KMS-11 (cell line): ENCODE results near the gene INSYN1.

Experiments
- H2AFZ ChIP-seq: fragments of 200-600 bp; sonication (generic); 2 replicates; pipeline ENCODE4 v1.6.1; 2016; ENCODE audit warnings: antibody characterized with exemption, mixed run types, low read depth
- H3K27ac ChIP-seq: fragments of 200-600 bp; sonication (generic); 2 replicates; pipeline ENCODE4 v1.6.1; 2016; ENCODE audit warnings: mild to moderate bottlenecking, mixed run types
- H3K27me3 ChIP-seq: fragments of 200-600 bp; sonication (generic); 2 replicates; pipeline ENCODE4 v1.6.1; 2017; ENCODE audit warnings: mild to moderate bottlenecking, low read depth, mixed run types, moderate library complexity; ENCODE audit not compliant: insufficient read depth
- H3K36me3 ChIP-seq: fragments of 200-600 bp; sonication (generic); 2 replicates; pipeline ENCODE4 v1.6.1; 2017; ENCODE audit warnings: mild to moderate bottlenecking, mixed run types; ENCODE audit not compliant: insufficient read depth
- H3K4me1 ChIP-seq: fragments of 200-600 bp; sonication (generic); 2 replicates; pipeline ENCODE4 v1.6.1; 2016; ENCODE audit warnings: mild to moderate bottlenecking, low read depth, mixed run types; ENCODE audit not compliant: poor library complexity, severe bottlenecking
- H3K4me2 ChIP-seq: fragments of 200-600 bp; sonication (generic); 2 replicates; pipeline ENCODE4 v1.7.0; 2016; ENCODE audit warnings: mild to moderate bottlenecking, mixed run types
- H3K4me3 ChIP-seq: fragments of 200-600 bp; sonication (generic); IDR thresholded peaks from 2 replicates; pipeline ENCODE4 v1.6.1; 2017; ENCODE audit warnings: low read depth, low read length, mixed read lengths; ENCODE audit not compliant: insufficient read depth
- H3K79me2 ChIP-seq: fragments of 200-600 bp; sonication (generic); 2 replicates; pipeline ENCODE4 v1.6.1; 2016; ENCODE audit warnings: low read depth, mixed run types; ENCODE audit not compliant: insufficient read depth
- H3K9ac ChIP-seq: fragments of 200-600 bp; sonication (generic); 2 replicates; pipeline ENCODE4 v1.6.1; 2016; ENCODE audit warnings: mild to moderate bottlenecking, mixed run types
- H4K20me1 ChIP-seq: fragments of 200-600 bp; sonication (generic); 2 replicates; pipeline ENCODE4 v1.6.1; 2016; ENCODE audit warnings: mild to moderate bottlenecking, mixed run types; ENCODE audit not compliant: insufficient read depth
- CTCF ChIP-seq: fragments of 200-600 bp; sonication (generic); conservative IDR thresholded peaks from 2 replicates; pipeline ENCODE4 v1.6.1; 2017; ENCODE audit warnings: low read depth, mild to moderate bottlenecking, antibody characterized with exemption, low read length, moderate library complexity, mixed read lengths

INSYN1 gene

DNA sequence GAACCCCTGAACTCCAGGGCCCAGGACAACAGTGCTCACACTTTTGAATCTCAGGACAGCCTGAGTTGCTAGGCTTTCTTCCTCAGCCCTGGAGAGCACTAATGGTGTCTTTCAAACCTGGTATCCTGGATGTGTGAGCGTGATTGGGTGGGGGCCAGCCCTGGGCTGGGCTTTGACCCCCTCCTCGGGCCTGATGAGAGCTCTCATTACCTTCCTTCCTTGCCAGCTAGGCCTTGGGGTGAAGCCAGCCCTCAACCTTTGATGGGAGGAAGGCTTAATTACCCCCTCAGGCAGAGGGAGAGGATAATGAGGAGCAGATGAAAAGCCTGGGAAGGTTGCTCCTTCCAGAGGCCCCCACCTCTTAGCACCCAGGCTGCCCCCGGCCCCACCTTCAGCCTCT, 31.1 kb upstream of the INSYN1 start:
- H3K79me2 ChIP-seq, result no peaks in the 10 kb centered on the region
- H3K36me3 ChIP-seq, result no peaks in the 10 kb centered on the region
- no peaks in the 10 kb centered on the region for H3K27me3 ChIP-seq
- H3K4me2 ChIP-seq, result no peak overlapping the region
- no peak overlapping the region for H3K27ac ChIP-seq
- H3K4me3 ChIP-seq, result no peak overlapping the region
- H3K9ac ChIP-seq, result no peak overlapping the region
- H3K4me1 ChIP-seq, result no peaks in the 10 kb centered on the region
- H4K20me1 ChIP-seq, result no peaks in the 10 kb centered on the region
- no peak for TF ChIP-seq CTCF
- H2AFZ ChIP-seq, result no peak overlapping the region

GRCh38 chr15:73782344-73782959, 29.3 kb upstream of the INSYN1 start:
- no peak for TF ChIP-seq CTCF
- Histone ChIP-seq H3K9ac (no peak overlapping the region), H2AFZ (no peak overlapping the region), H3K4me1 (no peaks in the 10 kb centered on the region), H3K4me3 (no peak overlapping the region), H3K4me2 (no peak overlapping the region), H3K79me2 (no peaks in the 10 kb centered on the region), H3K27me3 (no peaks in the 10 kb centered on the region), H3K36me3 (no peaks in the 10 kb centered on the region), H3K27ac (no peak overlapping the region), H4K20me1 (no peaks in the 10 kb centered on the region)

DNA sequence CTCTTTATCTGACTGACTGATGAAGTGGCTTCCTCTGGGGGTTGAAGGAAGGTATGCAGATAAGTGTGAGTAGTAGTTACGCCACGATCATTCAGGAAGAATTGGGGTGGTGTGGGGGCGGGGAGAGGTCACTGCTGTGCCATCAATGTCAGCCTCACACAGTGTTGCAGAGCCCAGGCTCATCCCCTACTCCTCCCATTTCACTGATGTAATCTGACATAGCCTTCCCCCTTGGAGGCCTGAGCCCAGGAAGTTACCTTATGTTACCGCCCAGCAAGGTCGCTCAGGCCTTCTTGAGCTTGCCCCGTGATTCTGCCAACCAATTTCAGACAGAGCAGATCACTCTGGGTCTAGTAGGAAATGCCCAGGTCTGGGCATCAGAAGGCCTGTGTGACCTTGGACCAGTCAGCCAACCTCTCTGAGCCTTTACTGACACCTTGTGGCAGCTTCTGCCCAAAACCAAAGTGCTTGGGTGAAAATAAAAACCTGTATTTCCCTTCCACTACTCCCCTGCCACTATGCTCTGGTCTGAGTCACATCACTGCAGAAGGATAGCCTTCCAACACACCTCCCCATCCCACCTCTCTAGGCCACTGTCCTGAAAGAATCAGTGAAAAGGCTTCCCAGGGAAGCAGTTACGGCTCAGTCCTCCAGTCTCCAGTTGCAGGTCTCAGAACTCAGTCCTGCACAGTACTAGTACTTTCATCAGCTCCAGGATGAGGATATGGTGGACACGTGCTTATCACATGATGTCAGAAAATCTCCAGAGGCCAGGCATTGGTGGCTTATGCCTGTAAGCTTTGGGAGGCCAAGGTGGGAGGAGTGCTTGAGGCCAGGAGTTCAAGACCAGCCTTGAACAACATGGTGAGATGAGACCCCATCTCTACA, 28.1 kb upstream of the INSYN1 start:
- no peaks in the 10 kb centered on the region for H3K4me1 ChIP-seq
- no peak overlapping the region for H3K4me3 ChIP-seq
- no peak overlapping the region for H2AFZ ChIP-seq
- H3K79me2 ChIP-seq, result no peaks in the 10 kb centered on the region
- no peaks in the 10 kb centered on the region for H4K20me1 ChIP-seq
- H3K4me2 ChIP-seq, result no peak overlapping the region
- H3K36me3 ChIP-seq, result no peaks in the 10 kb centered on the region
- no peak for TF ChIP-seq CTCF
- H3K27ac ChIP-seq, result no peak overlapping the region
- no peak overlapping the region for H3K9ac ChIP-seq
- no peaks in the 10 kb centered on the region for H3K27me3 ChIP-seq

DNA sequence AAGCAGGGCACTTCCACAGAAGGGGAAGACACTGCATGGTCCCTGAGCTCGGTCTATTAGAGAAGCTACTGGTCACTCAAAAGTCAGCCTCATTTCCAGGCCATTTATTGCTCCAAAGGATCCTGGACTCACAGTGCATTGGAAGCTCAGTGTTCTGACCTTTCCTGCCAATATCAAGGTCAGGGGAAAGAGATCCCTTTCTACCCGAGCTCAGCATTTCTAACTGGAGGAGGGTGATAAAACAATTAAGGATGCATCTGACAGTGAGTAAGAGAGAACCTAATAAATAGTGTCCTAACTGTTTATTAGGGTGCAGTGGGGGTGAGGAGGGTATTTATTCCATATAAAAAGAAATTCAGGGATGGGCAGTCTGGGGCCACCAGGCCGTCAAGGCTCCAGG, 26.8 kb upstream of the INSYN1 start:
- H3K79me2 ChIP-seq, result no peaks in the 10 kb centered on the region
- no peaks in the 10 kb centered on the region for H4K20me1 ChIP-seq
- no peak overlapping the region for H3K4me2 ChIP-seq
- no peak for TF ChIP-seq CTCF
- H3K4me1 ChIP-seq, result no peaks in the 10 kb centered on the region
- no peak overlapping the region for H3K9ac ChIP-seq
- H3K27me3 ChIP-seq, result no peaks in the 10 kb centered on the region
- H3K27ac ChIP-seq, result no peak overlapping the region
- H3K4me3 ChIP-seq, result no peak overlapping the region
- no peaks in the 10 kb centered on the region for H3K36me3 ChIP-seq
- H2AFZ ChIP-seq, result no peak overlapping the region
